ENCODE results near the gene RFX1.
"Not testable (repeated sequence)": the region's sequence is repeated elsewhere in the genome, so short reads cannot be mapped to it uniquely, and the experiment has no call there.

DNA sequence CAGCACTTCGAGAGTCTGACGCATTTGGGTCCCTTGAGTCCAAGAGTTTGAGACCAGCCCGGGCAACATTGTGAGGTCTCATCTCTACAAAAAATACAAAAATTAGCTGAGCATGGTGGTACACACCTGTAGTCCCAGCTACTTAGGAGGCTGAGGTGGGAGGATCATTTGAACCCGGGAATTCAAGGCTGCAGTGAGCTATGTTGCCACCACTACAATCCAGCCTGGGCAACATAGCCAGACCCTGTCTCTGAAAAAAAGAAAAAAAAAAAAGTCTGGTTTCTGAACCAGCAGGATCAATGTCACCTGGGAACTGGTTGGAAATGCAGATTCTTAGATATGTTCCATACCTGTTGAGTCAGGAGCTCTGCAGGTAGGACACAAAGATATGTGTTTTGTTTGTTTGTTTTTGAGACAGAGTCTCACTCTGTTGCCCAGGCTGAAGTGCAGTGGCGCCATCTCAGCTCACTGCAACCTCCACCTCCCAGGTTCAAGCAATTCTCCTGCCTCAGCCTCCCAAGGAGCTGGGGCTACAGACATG is 20.6 kb upstream of the RFX1 start:
- TF ChIP-seq POLR2A, EP300, POLR2AphosphoS5 (IDR thresholded peaks at IDR 0.05): not testable (repeated sequence)
- TF ChIP-seq, protein P1, sequence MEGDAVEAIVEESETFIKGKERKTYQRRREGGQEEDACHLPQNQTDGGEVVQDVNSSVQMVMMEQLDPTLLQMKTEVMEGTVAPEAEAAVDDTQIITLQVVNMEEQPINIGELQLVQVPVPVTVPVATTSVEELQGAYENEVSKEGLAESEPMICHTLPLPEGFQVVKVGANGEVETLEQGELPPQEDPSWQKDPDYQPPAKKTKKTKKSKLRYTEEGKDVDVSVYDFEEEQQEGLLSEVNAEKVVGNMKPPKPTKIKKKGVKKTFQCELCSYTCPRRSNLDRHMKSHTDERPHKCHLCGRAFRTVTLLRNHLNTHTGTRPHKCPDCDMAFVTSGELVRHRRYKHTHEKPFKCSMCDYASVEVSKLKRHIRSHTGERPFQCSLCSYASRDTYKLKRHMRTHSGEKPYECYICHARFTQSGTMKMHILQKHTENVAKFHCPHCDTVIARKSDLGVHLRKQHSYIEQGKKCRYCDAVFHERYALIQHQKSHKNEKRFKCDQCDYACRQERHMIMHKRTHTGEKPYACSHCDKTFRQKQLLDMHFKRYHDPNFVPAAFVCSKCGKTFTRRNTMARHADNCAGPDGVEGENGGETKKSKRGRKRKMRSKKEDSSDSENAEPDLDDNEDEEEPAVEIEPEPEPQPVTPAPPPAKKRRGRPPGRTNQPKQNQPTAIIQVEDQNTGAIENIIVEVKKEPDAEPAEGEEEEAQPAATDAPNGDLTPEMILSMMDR (IDR thresholded peaks at IDR 0.05), result not testable (repeated sequence)
